ENCODE results near the gene DISP3.

DNA sequence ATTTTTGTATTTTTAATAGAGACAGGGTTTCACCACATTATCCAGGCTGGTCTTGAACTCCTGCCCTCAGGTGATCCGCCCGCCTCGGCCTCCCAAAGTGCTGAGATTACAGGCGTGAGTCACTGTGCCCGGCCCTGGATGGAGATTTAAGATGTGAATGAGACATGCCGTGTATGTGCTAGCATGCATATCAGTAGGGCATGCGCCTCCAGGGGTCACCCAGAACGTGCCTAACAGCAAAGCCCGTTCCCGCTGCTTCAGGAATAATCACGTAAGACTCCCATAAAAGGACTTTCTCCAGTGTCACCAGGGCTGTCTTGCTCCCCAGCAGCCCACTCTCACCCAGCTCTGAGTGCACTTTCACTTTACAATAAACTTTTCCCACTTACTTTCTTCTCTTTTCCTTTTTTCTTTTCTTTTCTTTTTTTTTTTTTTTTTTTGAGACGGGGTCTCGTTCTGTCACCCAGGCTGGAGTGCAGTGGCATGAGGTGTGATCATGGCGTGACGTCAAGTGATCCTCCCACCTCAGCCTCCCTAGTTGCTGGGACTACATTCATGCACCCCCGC is 46.9 kb upstream of the DISP3 start:
- TF ChIP-seq EZH2phosphoT487 (IDR thresholded peaks at IDR 0.05; ENCODE audit: insufficient read depth, low read depth): no peak
- TF ChIP-seq EZH2 (IDR thresholded peaks at IDR 0.05; ENCODE audit: insufficient read depth, poor library complexity, severe bottlenecking): no peak

Data from GM23248 (cell line).